ENCODE results near the gene PAIP2B. TPM values are rescaled to one million over a fixed set of nuclear protein-coding genes. Genes with fewer than 3 reads are reported as not detected.

The PAIP2B gene
- total RNA-seq, 1 donor from 2014 or later: 7.7 TPM

DNA sequence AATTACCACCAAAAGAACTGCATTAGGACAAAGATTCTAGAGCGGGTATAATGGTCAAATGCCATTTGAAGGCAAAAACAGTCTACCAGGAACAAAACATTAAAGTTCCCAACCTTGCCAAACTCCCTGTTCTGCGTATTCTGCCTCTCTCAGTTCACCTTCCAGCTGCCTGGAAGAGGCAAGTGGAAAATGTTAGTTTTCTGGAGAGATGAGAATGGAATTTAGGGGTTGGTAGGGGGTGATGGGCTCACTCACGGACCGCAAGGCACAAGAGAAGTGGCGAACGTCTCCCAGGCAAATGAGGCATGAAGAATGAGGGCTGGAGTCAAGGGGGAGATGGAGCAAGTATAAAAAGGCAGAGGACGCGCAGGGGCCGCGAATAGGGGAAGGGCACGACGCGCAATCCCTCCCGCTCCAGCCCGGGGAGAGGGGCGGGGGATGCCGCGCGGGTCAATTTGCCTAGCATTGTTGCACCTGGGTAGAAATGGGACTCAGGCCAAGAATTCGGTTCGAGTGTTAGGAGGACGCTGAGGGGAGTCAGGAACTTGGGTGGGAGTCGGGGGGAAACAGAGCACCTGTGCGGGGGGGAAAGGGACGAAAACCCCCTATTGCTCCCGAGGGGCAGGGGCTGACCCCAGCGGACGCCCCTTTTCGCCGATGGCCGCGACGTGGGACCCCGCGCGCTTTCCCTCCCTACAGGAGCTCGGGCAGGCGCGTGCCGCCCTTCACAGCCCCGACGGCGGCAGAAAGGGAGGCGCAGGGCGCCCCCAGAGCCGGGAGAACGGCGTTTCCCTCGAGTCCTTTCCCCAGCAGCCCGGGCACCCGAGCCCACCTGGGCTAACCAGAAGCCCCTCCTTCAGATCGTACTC is 573 bp downstream of the PAIP2B start:
- no peaks in the 10 kb centered on the region for H3K36me3 ChIP-seq
- peak overlapping the region; percentile 71 for H3K27ac ChIP-seq
- intact Hi-C loops (cut with DNase I): no loop called here
- no peaks in the 10 kb centered on the region for H3K27me3 ChIP-seq (ENCODE audit: low read depth)
- H3K9me3 ChIP-seq: no peaks in the 10 kb centered on the region
- DNase-seq: peak; percentile 56
- H3K4me3 ChIP-seq: peak overlapping the region; percentile 81
- TF ChIP-seq, protein P1, sequence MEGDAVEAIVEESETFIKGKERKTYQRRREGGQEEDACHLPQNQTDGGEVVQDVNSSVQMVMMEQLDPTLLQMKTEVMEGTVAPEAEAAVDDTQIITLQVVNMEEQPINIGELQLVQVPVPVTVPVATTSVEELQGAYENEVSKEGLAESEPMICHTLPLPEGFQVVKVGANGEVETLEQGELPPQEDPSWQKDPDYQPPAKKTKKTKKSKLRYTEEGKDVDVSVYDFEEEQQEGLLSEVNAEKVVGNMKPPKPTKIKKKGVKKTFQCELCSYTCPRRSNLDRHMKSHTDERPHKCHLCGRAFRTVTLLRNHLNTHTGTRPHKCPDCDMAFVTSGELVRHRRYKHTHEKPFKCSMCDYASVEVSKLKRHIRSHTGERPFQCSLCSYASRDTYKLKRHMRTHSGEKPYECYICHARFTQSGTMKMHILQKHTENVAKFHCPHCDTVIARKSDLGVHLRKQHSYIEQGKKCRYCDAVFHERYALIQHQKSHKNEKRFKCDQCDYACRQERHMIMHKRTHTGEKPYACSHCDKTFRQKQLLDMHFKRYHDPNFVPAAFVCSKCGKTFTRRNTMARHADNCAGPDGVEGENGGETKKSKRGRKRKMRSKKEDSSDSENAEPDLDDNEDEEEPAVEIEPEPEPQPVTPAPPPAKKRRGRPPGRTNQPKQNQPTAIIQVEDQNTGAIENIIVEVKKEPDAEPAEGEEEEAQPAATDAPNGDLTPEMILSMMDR (IDR thresholded peaks at IDR 0.05): no peak
- peaks cover 8% of the 10 kb centered on the region for H3K4me1 ChIP-seq
- ATAC-seq: peak; percentile 22 to 49

DNA sequence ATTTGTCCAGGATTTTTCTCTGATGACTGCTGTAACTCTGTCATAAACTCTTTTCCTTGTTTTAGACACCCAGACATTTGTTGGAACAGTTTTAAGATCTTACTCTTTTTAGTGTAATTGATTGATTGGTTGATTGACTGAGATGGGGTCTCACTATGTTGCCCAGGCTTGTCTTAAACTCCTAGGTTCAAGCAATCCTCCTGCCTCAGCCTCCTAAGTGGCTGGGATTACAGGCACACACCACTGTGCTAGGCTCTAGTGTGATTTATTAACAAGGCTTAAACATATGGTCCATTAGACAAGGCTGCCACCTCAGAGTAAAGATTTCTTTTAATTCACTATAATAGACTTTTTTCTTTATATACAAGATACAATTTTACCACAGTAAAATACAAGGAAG is 2.0 kb downstream of the PAIP2B start:
- Histone ChIP-seq H3K36me3 (no peaks in the 10 kb centered on the region), H3K27ac (no peak overlapping the region), H3K4me3 (no peak overlapping the region), H3K9me3 (no peaks in the 10 kb centered on the region), H3K4me1 (peaks cover 8% of the 10 kb centered on the region), H3K27me3 (ENCODE audit: low read depth) (no peaks in the 10 kb centered on the region)
- intact Hi-C loops (cut with DNase I): no loop called here
- ATAC-seq (no peak), DNase-seq (no peak)
- TF ChIP-seq, protein P1 (IDR thresholded peaks at IDR 0.05): no peak

DNA sequence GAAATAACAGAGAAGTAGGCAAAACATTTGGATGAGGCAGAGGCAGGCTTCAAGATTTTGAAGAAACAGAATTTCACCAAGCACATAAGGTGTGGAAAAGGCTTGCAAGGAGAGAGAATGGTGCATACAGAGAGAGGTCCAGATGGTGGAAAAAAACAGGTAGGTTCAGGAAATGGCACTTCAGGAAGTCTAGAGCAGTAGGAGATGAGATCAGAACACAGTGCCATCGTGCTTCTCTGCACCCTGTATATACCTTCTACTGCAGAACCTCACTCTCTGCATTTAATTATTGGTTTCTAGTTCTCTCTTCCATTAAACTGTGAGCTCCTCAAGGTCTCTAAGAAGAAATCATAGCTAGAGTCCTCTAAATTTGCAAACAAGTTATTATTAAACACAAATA is 2.4 kb downstream of the PAIP2B start:
- no peaks in the 10 kb centered on the region for H3K27me3 ChIP-seq (ENCODE audit: low read depth)
- DNase-seq: no peak
- ATAC-seq: no peak
- H3K27ac ChIP-seq: no peak overlapping the region
- H3K9me3 ChIP-seq: no peaks in the 10 kb centered on the region
- TF ChIP-seq, protein P1 (IDR thresholded peaks at IDR 0.05): no peak
- no peak overlapping the region for H3K4me3 ChIP-seq
- no peaks in the 10 kb centered on the region for H3K36me3 ChIP-seq
- intact Hi-C loops (cut with DNase I): no loop called here
- peaks cover 8% of the 10 kb centered on the region for H3K4me1 ChIP-seq

DNA sequence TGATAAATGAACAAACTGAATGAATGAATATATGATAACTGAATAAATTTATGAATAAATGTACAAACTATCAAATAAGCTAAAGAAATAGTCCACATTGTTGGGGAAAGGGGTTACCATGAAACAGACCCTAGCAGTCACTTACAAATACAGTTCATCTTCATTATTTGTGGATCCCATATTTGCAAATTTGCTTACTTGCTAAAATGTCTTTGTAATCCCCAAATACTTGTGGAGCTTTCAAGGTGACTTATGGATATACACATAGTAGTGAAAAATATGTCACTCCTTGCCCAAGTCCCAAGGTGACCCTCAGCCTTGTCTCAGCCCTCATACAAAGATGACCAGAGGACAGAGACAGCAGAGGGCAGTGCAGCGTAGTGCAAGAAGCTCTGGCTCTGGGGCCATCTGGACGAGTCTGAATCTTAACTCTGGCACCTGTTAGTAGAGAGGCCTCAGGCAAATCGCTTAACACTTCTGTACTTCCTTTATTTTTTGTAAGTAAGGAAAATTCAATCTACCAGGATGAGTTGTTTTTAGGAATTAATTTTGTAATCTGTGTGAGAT is 3.1 kb downstream of the PAIP2B start:
- intact Hi-C loops (cut with DNase I): no loop called here
- DNase-seq (no peak), ATAC-seq (no peak)
- H3K9me3 ChIP-seq: no peaks in the 10 kb centered on the region
- no peaks in the 10 kb centered on the region for H3K27me3 ChIP-seq (ENCODE audit: low read depth)
- H3K27ac ChIP-seq: no peak overlapping the region
- no peak overlapping the region for H3K4me3 ChIP-seq
- no peaks in the 10 kb centered on the region for H3K36me3 ChIP-seq
- peaks cover 8% of the 10 kb centered on the region for H3K4me1 ChIP-seq
- TF ChIP-seq, protein P1 (IDR thresholded peaks at IDR 0.05): peak; percentile 22

DNA sequence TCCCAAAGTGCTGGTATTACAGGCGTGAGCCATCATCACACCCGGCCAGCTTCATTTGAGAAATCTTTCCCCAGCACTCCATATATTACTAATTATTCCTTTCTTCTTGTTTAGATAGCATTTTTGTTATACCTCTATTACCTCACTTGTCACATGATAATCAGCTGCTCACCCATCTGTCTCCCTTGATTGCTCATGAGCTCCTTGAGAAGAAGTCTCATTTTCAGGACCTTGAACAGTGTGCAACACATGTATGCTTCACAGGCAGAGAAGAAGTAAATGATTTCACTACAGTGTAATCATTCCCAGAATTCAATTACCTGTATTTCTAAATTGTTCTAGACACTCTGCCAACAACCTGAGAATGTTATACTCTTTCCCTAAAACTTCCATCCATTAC is 6.2 kb downstream of the PAIP2B start:
- DNase-seq (no peak), ATAC-seq (no peak)
- intact Hi-C loops (cut with DNase I): no loop called here
- Histone ChIP-seq H3K4me3 (no peak overlapping the region), H3K27me3 (ENCODE audit: low read depth) (no peaks in the 10 kb centered on the region), H3K9me3 (no peaks in the 10 kb centered on the region), H3K27ac (no peak overlapping the region), H3K4me1 (no peaks in the 10 kb centered on the region), H3K36me3 (no peaks in the 10 kb centered on the region)
- TF ChIP-seq, protein P1 (IDR thresholded peaks at IDR 0.05): no peak
